ENCODE results near the gene NEAT1.

GRCh38 chr11:65491614-65492386 is 69.2 kb downstream of the NEAT1 start:
- TF ChIP-seq CTCF (conservative IDR thresholded peaks at IDR 0.05 in 1 of 2, IDR thresholded peaks at IDR 0.05 in 1 of 2; ENCODE audit: extremely low read depth in 1 of 2, insufficient read depth in 1 of 2, low read depth in 1 of 2, low read length in 2 of 2): no peak
- TF ChIP-seq EZH2 (IDR thresholded peaks at IDR 0.05; ENCODE audit: borderline replicate concordance, low read length): no peak
